Gastroesophageal sphincter (tissue), 4 donors: Measurements from ENCODE around the gene SMTNL2. TPM values are rescaled to one million over a fixed set of nuclear protein-coding genes. Genes with fewer than 3 reads are reported as not detected.
A peak's percentile ranks its signal among the peaks of the same experiment; 100 is the strongest.

Experiments
- ATAC-seq: fragments of 150-250 bp; one replicate; pipeline ENCODE4 v1.9.1; 2016; ENCODE audit warnings: mild to moderate bottlenecking, moderate library complexity
- H3K27ac ChIP-seq, 4 donors: fragments of 200-600 bp; sonication (generic) in 3 of 4; 1 replicate in 3 of 4; 2 replicates in 1 of 4; pipeline ENCODE4 v1.5.1; 2016 to 2019
- H3K27me3 ChIP-seq: fragments of 200-600 bp; sonication (generic); one replicate; pipeline ENCODE4 v1.5.1; 2019
- H3K36me3 ChIP-seq, 2 donors: fragments of 200-600 bp; sonication (generic); one replicate each; pipeline ENCODE4 v1.5.1; 2019; ENCODE audit warnings: control low read depth in 1 of 2
- H3K4me1 ChIP-seq, 3 donors: fragments of 200-600 bp; sonication (generic); 1 replicate in 2 of 3; 2 replicates in 1 of 3; pipeline ENCODE4 v1.5.1; 2016 to 2019; ENCODE audit warnings: control low read depth in 2 of 3
- H3K4me3 ChIP-seq, 2 donors: fragments of 200-600 bp; sonication (generic); one replicate each; pipeline ENCODE4 v1.5.1; 2019; ENCODE audit warnings: mild to moderate bottlenecking in 1 of 2, moderate library complexity in 1 of 2
- H3K9me3 ChIP-seq, 3 donors: fragments of 200-600 bp; sonication (generic); one replicate each; pipeline ENCODE4 v1.5.1; 2017 to 2019; ENCODE audit warnings: control low read depth in 2 of 3
- EP300 ChIP-seq: sonication (generic); formaldehyde crosslinking; IDR thresholded peaks from one replicate; pipeline ENCODE4 v1.6.1; 2017; ENCODE audit warnings: antibody characterized with exemption, mild to moderate bottlenecking
- POLR2A ChIP-seq, 2 donors: fragments of 450-650 bp; IDR thresholded peaks; one replicate each; pipeline ENCODE4 v1.6.1; 2017; ENCODE audit warnings: antibody characterized with exemption in 2 of 2, mild to moderate bottlenecking in 2 of 2, moderate library complexity in 1 of 2
- POLR2AphosphoS5 ChIP-seq: sonication (generic); formaldehyde crosslinking; IDR thresholded peaks from one replicate; pipeline ENCODE4 v1.6.1; 2017; ENCODE audit warnings: antibody characterized with exemption
- WGBS, 2 donors: methylation state at CpG; one replicate each; pipeline ENCODE4 v1.1.5; 2018; ENCODE audit warnings: low coverage in 1 of 2; 5-methylcytosine and 5-hydroxymethylcytosine counted together
- total RNA-seq, 4 donors: library from RNA; depleted of rRNA; stranded (reverse); fragments of >200 nt; gene quantifications; one replicate each; pipeline ENCODE4 v1.1.0, GENCODE V29; 2016
- TF ChIP-seq, protein P1 (sequence below), 4 experiments: fragments of 200-600 bp in 2 of 4; fragments of 450-650 bp in 2 of 4; sonication (generic) in 1 of 4; IDR thresholded peaks; one replicate each; pipeline ENCODE4 v1.5.1; 2017 to 2019; ENCODE audit warnings: antibody characterized with exemption in 4 of 4, mild to moderate bottlenecking in 2 of 4, moderate library complexity in 2 of 4

Gene SMTNL2
- total RNA-seq, 4 donors from 2014 or later: 2.0 to 5.2 (median 3.7) TPM

DNA sequence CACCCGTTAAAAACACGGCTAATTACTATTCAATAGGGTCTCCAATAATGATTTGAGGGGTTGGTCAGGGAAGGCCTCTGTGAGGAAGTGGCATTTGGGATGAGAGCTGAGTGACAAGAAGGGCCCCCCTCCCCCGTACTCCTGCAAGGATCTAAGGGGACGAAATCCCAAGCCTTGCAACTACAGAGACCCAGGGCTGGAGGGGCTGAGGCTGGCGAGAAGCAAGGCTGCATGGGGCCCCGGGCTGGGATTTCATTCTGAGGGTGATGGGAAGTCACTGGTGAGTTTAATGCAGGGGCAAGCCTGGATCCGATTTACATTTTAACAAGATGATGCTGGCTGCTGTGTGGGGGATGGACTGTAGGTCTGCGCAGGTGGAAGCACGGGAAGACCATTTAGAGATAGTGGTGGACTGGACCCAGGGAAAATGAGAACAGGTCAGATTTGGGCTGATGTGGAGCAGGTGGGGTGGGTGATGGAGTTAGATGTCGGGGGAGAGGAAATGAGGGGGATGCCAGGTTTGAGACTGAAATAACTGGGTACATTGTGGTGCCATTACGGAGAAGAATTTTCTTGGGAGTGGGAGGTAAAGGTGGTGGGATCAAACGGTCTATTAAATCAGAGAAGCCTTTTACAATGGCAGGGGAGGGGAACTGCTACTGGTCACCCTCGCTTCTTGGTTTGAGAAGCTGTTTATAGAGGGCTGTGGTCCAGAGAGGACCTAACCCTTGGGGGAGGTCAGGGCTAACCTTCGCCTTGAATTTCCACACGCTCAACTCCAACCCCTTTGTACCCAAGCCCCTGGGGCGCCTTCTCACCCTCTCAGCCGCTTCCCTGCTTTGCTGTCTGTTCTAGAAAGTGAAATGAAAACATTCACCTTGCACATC is 28.2 kb upstream of the SMTNL2 start:
- no peak for TF ChIP-seq POLR2A (IDR thresholded peaks at IDR 0.05)
- TF ChIP-seq, protein P1, sequence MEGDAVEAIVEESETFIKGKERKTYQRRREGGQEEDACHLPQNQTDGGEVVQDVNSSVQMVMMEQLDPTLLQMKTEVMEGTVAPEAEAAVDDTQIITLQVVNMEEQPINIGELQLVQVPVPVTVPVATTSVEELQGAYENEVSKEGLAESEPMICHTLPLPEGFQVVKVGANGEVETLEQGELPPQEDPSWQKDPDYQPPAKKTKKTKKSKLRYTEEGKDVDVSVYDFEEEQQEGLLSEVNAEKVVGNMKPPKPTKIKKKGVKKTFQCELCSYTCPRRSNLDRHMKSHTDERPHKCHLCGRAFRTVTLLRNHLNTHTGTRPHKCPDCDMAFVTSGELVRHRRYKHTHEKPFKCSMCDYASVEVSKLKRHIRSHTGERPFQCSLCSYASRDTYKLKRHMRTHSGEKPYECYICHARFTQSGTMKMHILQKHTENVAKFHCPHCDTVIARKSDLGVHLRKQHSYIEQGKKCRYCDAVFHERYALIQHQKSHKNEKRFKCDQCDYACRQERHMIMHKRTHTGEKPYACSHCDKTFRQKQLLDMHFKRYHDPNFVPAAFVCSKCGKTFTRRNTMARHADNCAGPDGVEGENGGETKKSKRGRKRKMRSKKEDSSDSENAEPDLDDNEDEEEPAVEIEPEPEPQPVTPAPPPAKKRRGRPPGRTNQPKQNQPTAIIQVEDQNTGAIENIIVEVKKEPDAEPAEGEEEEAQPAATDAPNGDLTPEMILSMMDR (IDR thresholded peaks at IDR 0.05): no peak
- TF ChIP-seq POLR2AphosphoS5: no peak
- no peak for TF ChIP-seq EP300
- H3K9me3 ChIP-seq: no peaks in the 10 kb centered on the region
- H3K4me1 ChIP-seq: peaks cover 0 to 29% (median 17%) of the 10 kb centered on the region in 3 donors
- WGBS, 2 donors: 39 to 54% methylated on average over 3 to 15 of the region's 17 CpGs
- H3K27ac ChIP-seq: peak overlapping the region; percentile 45 to 87 (median 85)
- ATAC-seq: no peak
- H3K36me3 ChIP-seq: peaks cover 0 to 30% of the 10 kb centered on the region in 2 donors
- H3K27me3 ChIP-seq: no peaks in the 10 kb centered on the region
- peak overlapping the region; percentile 70 to 92 for H3K4me3 ChIP-seq

DNA sequence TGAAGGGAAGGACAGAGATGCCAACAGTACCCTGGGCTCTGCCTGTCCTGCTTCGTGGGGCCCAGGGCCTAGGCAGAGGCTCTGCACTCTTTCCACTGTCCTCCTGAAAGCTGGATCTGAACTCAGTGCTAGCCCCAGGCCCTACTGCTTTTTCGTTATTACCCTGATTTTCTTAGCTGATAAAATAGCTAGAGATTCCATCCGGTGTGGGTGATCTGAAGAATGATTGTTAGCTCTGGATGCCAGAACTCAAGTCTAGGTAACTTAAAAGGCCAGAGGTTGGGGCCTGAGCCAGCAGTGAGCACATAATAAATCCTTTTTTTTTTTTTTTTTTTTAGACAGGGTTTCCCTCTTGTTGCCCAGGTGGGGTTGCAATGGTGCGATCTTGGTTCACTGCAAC is 27.3 kb upstream of the SMTNL2 start:
- H3K27ac ChIP-seq: no peak overlapping the region
- 89 to 100% methylated on average over 2 of the region's 4 CpGs for WGBS, 2 donors
- no peak for TF ChIP-seq POLR2AphosphoS5
- no peak for TF ChIP-seq EP300
- TF ChIP-seq, protein P1 (IDR thresholded peaks at IDR 0.05): no peak
- TF ChIP-seq POLR2A (IDR thresholded peaks at IDR 0.05): no peak
- H3K27me3 ChIP-seq: no peaks in the 10 kb centered on the region
- no peak for ATAC-seq
- peaks cover 0 to 29% (median 17%) of the 10 kb centered on the region in 3 donors for H3K4me1 ChIP-seq
- no peaks in the 10 kb centered on the region for H3K9me3 ChIP-seq
- H3K36me3 ChIP-seq: peaks cover 0 to 21% of the 10 kb centered on the region in 2 donors
- H3K4me3 ChIP-seq: no peak overlapping the region

DNA sequence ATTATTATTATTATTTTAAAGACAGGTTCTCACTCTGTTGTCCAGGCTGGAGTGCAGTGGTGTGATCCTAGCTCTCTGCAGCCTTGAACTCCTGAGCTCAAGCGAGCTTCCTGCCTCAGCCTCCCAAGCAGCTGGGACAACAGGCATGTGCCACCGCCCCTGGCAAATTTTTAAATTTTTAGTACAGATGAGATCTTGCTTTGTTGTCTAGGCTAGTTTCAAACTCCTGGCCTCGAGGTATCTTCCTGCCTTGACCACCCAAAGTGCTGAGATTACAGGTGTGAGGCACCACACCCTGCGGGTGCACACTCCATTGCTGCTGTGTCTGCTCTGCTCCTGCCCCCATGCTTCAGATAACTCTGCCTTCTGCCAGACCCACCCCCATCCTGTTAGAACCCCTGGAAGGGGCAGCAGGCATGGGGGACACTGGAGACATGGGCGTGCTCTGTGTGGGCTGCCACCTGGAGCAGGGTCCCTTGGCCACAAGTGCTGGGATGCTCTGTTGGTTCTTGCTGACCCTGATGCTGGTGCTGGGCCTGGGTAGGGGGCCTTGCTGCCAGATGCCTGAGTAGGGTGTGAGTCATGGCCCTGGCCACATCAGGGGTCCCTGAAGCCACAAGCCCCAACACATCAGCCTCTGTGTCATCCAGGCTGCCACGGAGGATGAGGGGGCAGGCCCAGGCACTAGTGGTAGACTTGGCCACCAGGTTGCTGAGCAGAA is 26.5 kb upstream of the SMTNL2 start:
- 93% methylated on average over 3 of the region's 6 CpGs; no CpG with 5 or more reads in 1 of the 2 donors for WGBS, 2 donors
- TF ChIP-seq EP300: no peak
- TF ChIP-seq, protein P1 (IDR thresholded peaks at IDR 0.05): no peak
- no peak for TF ChIP-seq POLR2A (IDR thresholded peaks at IDR 0.05)
- TF ChIP-seq POLR2AphosphoS5: no peak

DNA sequence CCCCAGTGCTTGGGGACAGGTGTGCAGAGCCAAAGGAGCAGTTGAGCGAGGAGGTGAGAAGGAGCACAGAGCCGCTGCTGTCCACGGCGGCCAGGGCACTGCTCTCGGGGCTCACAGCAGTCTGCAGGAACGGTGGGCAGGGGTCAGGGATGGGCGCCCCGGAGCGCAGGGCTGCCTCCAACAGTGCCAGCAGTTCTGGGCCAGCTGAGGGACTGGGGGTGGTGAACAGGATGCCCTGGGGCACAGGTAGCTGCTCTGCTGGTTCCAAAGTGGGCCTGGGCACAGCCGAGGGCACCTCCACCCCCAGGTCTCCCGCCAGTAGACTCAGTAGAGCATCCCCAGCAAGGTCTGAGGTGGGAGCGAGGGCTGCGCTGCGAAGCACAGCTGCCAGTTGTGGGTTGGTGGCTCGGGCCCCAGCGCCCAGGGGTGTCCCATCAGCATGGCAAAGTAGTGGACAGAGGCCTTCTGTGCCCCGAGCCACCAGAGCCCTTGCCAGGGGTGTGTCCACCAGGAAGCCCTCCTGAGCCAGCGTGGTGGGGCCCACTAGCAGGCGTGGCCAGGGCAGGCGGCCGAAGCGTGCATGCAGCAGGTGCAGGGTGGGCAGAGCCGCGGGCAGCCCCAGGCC is 25.9 kb upstream of the SMTNL2 start:
- H3K4me1 ChIP-seq: peaks cover 0 to 31% (median 17%) of the 10 kb centered on the region in 3 donors
- TF ChIP-seq POLR2A (IDR thresholded peaks at IDR 0.05) (no peak), POLR2AphosphoS5 (no peak), EP300 (no peak)
- TF ChIP-seq, protein P1 (IDR thresholded peaks at IDR 0.05): no peak
- no CpG with 5 or more reads among the region's 24 CpGs for WGBS, 2 donors
- H3K4me3 ChIP-seq: no peak overlapping the region
- ATAC-seq: no peak
- no peak overlapping the region for H3K27ac ChIP-seq
- no peaks in the 10 kb centered on the region for H3K27me3 ChIP-seq
- H3K9me3 ChIP-seq: no peaks in the 10 kb centered on the region
- peaks cover 0 to 7% of the 10 kb centered on the region in 2 donors for H3K36me3 ChIP-seq

More for the DNA sequence above, 26.5 kb upstream of the SMTNL2 start:
- H3K36me3 ChIP-seq: peaks cover 0 to 13% of the 10 kb centered on the region in 2 donors
- H3K4me1 ChIP-seq: peaks cover 0 to 35% (median 17%) of the 10 kb centered on the region in 3 donors
- H3K9me3 ChIP-seq: no peaks in the 10 kb centered on the region
- no peak overlapping the region for H3K4me3 ChIP-seq
- H3K27ac ChIP-seq: no peak overlapping the region
- no peaks in the 10 kb centered on the region for H3K27me3 ChIP-seq
- no peak for ATAC-seq
